HG03159 (cell line): ENCODE measurements around the gene WDR41.
"Not testable (repeated sequence)": the region's sequence is repeated elsewhere in the genome, so short reads cannot be mapped to it uniquely, and the experiment has no call there.

Experiments
- ATAC-seq: cut with Tn5 transposase; IDR thresholded peaks from one replicate; pipeline ENCODE4 v1.9.1; 2021; ENCODE audit warnings: mild to moderate bottlenecking, moderate library complexity; ENCODE audit not compliant: unreplicated experiment

WDR41 gene

DNA sequence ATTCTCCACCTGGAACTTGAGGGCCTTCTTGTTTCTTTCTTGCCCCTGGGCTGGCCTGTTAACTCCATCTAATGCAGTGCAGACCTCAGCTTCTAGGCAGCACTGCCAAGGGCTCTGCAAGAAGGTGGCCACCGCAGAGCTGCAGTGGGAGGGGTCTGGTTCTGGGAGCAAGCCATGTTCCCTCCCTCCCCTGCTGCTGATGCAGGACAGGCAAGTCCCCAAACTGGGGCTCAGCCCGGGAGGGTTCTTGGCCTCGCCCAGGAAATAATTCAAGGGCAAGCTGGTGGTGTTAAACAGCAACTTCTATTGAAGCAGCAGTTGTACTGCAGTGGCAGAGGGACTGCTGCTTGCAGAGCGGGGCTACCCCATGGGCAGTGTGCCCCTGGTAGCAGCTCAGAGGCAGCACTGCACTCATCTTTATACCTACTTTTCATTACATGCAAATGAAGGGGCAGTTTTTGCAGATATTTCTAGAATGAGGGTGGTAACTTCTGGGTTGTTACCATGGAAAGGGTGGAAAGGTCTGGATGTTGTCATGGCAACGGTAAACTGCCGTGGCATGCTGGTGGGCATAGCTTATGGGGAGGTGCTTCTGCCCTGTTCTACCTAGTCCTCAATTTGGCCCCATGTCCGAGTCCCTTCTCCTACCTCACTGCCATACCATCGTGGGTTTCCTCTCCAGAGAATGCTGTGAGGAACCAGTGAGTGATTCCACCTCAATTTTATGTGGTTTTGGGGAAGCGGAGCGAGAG lies 82.1 kb downstream of the WDR41 start:
- no peak for ATAC-seq

DNA sequence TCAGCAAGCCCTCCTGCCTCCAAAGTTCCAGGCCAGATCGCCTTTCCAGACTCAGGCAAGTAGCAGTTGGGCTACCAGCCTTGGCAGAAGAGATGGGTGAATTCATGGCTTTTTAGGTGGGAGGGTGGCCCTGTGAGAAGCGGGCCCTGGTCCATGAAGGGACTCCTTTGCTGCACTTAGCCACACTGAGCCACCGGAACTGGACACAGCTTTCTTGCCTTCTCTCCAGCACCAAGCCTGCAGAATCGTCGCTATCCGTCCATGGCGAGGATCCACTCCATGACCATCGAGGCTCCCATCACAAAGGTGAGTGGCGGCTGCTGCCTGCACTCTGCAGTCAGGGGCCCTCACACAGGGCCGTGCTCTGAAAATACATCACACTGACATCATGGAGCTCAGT lies 85.0 kb downstream of the WDR41 start:
- no peak for ATAC-seq

DNA sequence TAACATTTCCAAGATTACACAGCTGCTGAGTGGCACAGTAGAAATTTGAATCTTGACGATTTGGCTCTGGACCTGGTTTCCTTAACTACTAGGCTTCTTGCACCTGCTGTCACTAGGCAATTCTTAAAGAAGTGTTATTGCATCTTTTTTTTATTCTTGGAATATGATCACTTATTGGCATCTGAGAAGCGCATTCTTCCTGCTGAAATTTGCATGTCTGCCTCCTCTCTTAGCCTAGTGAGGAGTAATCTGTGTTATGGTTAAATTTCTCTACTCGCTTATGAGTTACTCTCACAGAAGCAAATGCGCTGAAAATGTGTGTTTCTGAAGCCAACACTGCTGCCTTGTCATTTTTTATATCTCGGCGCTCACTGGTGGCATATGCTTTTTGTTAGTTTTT lies 89.3 kb downstream of the WDR41 start:
- no peak for ATAC-seq

GRCh38 chr5:77400645-77401044 lies 91.5 kb downstream of the WDR41 start:
- ATAC-seq: no peak

GRCh38 chr5:77398896-77399295 lies 93.2 kb downstream of the WDR41 start:
- ATAC-seq: no peak

GRCh38 chr5:77398458-77398857 lies 93.7 kb downstream of the WDR41 start:
- no peak for ATAC-seq

DNA sequence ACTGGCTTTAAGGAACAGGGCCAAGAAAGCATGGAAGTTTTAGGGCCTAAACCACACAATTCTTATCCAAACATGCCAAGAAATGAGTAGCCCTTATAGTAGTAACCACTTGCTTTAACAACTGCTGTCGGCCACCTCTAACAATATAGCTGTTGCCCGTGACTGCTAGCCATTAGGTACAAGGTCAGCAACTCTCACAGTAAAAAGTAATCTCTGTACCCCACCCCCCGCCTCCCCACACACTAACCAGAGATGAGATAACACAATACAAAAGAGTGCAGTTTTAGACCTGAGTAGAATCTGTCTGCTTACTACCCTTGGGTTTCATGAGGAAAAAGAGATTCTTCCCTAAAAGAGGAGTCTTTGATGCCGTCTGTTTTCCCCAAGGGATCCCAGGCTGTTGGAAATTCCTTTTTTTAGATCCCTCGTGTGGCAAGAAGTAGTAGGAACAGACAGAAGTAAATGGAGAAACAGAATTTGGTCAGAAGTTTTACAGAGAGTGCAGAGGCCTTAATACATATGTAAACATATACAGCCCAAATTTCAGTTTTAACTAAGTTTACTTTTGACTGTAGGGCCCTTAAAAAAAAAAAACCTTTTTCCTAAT lies 94.3 kb downstream of the WDR41 start:
- no peak for ATAC-seq

DNA sequence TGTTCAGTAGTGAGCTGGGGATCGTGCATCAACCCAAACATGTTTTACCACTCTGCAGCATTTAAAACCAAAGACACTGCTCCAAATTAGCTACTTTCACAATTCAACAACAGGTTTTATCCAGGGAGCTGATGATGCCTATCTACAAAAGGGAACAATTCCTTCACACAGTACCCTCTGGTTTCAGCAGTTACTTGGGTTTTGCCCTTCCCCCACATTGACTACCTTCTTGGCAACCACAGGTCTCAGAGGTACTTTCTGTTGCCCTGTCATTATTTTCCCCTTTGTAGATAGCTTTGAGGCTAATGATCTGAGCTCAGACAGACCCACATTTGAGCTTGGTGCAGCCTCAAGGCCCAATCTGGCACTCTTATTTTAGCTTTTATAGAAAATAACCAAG lies 96.1 kb downstream of the WDR41 start:
- ATAC-seq: no peak

GRCh38 chr5:77394064-77394715 lies 97.9 kb downstream of the WDR41 start:
- no peak for ATAC-seq

DNA sequence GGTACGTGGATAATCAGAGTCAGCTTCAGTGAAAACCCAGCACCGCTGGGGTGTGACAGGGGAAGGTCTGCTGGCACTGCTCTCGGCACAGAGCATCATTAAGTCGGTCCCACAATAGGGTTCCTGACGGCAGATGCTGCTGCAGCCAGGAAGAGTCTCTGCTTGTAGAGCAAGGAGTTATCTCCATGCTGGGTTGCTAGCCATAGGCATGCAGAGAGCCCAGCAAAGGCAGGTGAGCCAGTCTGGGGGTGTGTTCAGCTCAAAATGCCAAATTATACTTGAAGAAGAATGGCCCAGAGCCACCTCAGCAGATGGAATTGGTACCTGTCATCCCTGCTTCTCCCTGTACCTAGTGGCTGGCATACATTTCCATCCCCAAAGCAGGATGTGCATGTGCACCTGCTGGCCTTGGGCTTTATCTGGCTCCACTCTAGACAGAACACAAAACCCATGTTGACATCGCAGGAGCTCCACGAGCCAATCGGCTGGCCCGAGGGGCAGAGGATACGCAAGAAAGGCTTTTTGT lies 100.8 kb downstream of the WDR41 start:
- ATAC-seq: no peak

DNA sequence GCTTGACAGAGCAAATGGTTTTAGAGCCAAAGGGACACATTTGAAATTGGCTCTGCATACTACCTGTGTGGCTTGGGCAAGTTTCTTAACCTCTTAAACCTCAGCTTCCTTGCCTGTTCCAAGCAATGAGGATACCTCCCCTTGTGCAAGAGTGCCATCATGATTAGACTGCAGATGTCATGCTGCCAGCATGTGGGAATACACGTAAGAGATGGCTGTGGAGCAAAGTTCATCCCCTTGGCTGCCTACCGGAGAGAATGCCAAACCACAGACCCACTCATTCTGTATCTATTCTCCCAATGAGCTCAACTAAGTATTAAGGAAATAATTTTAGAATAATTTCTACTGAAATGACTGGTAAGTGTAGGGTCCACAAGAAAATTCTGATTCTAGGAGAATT lies 101.3 kb downstream of the WDR41 start:
- no peak for ATAC-seq

GRCh38 chr5:77390221-77390620 lies 101.9 kb downstream of the WDR41 start:
- no peak for ATAC-seq

DNA sequence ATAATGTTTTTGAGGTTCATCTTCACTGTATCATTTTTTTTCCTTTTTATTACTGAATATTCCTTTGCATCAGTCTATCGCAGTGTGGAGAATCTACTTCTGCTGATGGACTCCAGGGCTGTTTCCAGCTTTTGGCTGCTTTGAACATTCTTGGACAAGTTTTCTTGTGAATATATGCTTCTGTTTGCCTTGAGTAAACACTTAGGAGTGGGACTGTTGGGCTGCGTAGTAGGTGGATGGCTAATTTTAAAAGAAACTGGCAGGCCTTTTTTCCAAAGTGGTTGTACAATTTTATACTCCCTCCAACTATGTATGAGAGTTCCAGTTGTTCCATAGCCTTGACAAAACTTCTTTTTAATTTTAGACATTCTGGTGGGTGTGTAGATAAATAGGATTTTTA lies 102.4 kb downstream of the WDR41 start:
- no peak for ATAC-seq

DNA sequence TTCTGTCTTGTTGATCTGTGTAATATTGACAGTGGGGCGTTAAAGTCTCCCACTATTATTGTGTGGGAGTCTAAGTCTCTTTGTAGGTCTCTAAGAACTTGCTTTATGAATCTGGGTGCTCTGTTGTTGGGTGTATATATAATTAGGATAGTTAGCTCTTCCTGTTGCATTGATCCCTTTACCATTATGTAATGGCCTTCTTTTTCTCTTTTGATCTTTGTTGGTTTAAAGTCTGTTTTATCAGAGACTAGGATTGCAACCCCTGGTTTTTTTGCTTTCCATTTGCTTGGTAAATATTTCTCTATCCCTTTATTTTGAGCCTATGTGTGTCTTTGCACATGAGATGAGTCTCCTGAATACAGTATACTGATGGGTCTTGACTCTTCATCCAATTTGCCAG lies 105.8 kb downstream of the WDR41 start:
- ATAC-seq: not testable (repeated sequence)

- not testable (repeated sequence) for ATAC-seq
These were observed 108.8 kb downstream of the WDR41 start for GRCh38 chr5:77383336-77383735.
